ENCODE data around the gene FLT4. TPM values are rescaled to one million over a fixed set of nuclear protein-coding genes. Genes with fewer than 3 reads are reported as not detected.
"Not testable (repeated sequence)": the region's sequence is repeated elsewhere in the genome, so short reads cannot be mapped to it uniquely, and the experiment has no call there.

Gene FLT4
- polyA plus RNA-seq, 1 donor from 2014 or later, result 0.04 TPM

GRCh38 chr5:180665682-180666404 is 16.4 kb upstream of the FLT4 start:
- Histone ChIP-seq H3K9ac (ENCODE audit: low read length) (no peak overlapping the region), H2AFZ (ENCODE audit: low read depth, low read length) (no peak overlapping the region), H3K36me3 (ENCODE audit: insufficient read depth, low read length) (no peaks in the 10 kb centered on the region), H4K20me1 (ENCODE audit: insufficient read depth) (no peaks in the 10 kb centered on the region), H3K9me3 (ENCODE audit: low read length) (no peaks in the 10 kb centered on the region), H3K27ac (ENCODE audit: low read length) (no peak overlapping the region), H3K4me2 (ENCODE audit: low read length) (no peak overlapping the region), H3K27me3 (ENCODE audit: insufficient read depth, low read depth, low read length) (peaks cover under 1% of the 10 kb centered on the region), H3K9me2 (ENCODE audit: insufficient read depth, low read length) (no peaks in the 10 kb centered on the region), H3K79me2 (replicated peaks; ENCODE audit: insufficient read depth, low read length) (no peaks in the 10 kb centered on the region), H3K4me3 (ENCODE audit: low read length) (no peak overlapping the region), H3F3A (ENCODE audit: insufficient read depth, low read length, poor library complexity, severe bottlenecking) (no peaks in the 10 kb centered on the region)
- TF ChIP-seq RAD21 (conservative IDR thresholded peaks at IDR 0.05), result no peak

DNA sequence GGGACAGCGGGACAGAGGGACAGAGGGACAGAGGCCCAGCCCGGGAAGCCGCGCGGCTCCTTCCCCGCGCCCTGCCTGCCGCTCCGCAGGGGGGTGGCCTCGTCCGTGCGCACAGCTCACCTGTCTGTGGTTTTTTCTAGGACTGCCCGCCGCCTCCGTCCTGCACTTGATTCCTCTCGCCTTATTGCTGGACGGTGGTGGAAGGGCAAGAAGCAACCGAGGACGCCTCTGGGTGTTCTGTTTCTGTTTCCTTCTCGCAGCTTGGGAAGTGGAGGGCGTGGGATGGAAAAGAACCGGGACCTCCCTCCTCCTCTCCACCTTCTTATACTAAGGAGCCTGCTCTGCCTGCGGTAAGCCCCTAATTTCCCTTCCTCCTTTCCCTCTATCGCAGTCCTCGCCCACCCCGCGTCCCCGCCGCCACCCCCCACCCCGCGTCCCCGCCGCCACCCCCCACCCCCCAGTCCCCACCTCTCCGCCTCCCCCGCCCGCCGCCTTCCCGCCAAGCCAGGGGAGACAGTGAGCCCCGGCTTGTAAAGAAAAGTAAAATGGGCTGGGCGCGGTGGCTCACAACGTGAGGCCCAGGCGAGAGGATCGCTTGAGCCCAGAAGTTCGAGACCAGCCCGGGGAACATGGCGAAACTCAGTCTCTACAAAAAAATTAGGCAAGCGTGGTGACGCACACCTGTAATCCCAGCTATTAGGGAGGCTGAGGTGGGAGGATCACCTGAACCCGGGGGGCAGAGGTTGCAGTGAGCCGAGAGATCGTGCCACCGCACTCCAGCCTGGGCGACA is 9.6 kb upstream of the FLT4 start:
- Histone ChIP-seq H3K9me3 (ENCODE audit: low read length) (no peaks in the 10 kb centered on the region), H4K20me1 (ENCODE audit: insufficient read depth) (no peaks in the 10 kb centered on the region), H3K27ac (ENCODE audit: low read length) (no peak overlapping the region), H2AFZ (ENCODE audit: low read depth, low read length) (no peak overlapping the region), H3K79me2 (replicated peaks; ENCODE audit: insufficient read depth, low read length) (no peaks in the 10 kb centered on the region), H3K9me2 (ENCODE audit: insufficient read depth, low read length) (no peaks in the 10 kb centered on the region), H3K9ac (ENCODE audit: low read length) (no peak overlapping the region), H3K27me3 (ENCODE audit: insufficient read depth, low read depth, low read length) (peaks cover 9% of the 10 kb centered on the region), H3K36me3 (ENCODE audit: insufficient read depth, low read length) (no peaks in the 10 kb centered on the region), H3F3A (ENCODE audit: insufficient read depth, low read length, poor library complexity, severe bottlenecking) (no peaks in the 10 kb centered on the region), H3K4me3 (ENCODE audit: low read length) (no peak overlapping the region), H3K4me2 (ENCODE audit: low read length) (no peak overlapping the region)
- TF ChIP-seq MXI1 (conservative IDR thresholded peaks at IDR 0.05; ENCODE audit: poor library complexity, severe bottlenecking) (no peak), SMC3 (conservative IDR thresholded peaks at IDR 0.05; ENCODE audit: poor library complexity) (no peak), TAF1 (IDR thresholded peaks at IDR 0.05; ENCODE audit: low read depth) (no peak), POLR2AphosphoS5 (IDR thresholded peaks at IDR 0.05) (no peak), RAD21 (conservative IDR thresholded peaks at IDR 0.05) (no peak), REST (IDR thresholded peaks at IDR 0.05; ENCODE audit: borderline replicate concordance) (no peak), CTCF (IDR thresholded peaks at IDR 0.05; ENCODE audit: poor library complexity, severe bottlenecking) (no peak), EZH2 (IDR thresholded peaks at IDR 0.05; ENCODE audit: borderline replicate concordance, insufficient read depth, low read length, poor library complexity, severe bottlenecking) (no peak), EP300 (conservative IDR thresholded peaks at IDR 0.05; ENCODE audit: poor library complexity, severe bottlenecking) (no peak)

DNA sequence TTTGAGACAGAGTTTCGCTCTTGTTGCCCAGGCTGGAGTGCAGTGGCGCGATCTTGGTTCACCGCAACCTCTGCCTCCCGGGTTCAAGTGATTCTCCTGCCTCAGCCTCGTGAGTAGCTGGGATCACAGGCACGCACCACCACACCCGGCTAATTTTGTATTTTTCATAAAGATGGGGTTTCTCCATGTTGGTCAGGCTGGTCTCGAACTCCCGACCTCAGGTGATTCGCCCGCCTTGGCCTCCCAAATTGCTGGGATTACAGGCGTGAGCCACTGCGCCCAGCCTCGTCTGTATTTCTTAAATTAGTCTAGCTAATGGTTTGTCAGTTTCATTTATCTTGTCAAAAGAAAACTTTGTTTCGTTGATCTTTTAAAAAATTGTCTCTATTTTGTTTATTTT is 5.8 kb upstream of the FLT4 start:
- not testable (repeated sequence) for H3K9me2 ChIP-seq (ENCODE audit: insufficient read depth, low read length); H3K27ac ChIP-seq (ENCODE audit: low read length); H3K4me2 ChIP-seq (ENCODE audit: low read length); H3F3A ChIP-seq (ENCODE audit: insufficient read depth, low read length, poor library complexity, severe bottlenecking); H3K79me2 ChIP-seq (replicated peaks; ENCODE audit: insufficient read depth, low read length); H4K20me1 ChIP-seq (ENCODE audit: insufficient read depth); H3K9me3 ChIP-seq (ENCODE audit: low read length); H3K9ac ChIP-seq (ENCODE audit: low read length); H3K4me3 ChIP-seq (ENCODE audit: low read length); H3K36me3 ChIP-seq (ENCODE audit: insufficient read depth, low read length); H2AFZ ChIP-seq (ENCODE audit: low read depth, low read length)
- H3K27me3 ChIP-seq (ENCODE audit: insufficient read depth, low read depth, low read length), result peaks cover 29% of the 10 kb centered on the region
